H9 (cell line): ENCODE measurements around the gene MPV17L2. TPM values are rescaled to one million over a fixed set of nuclear protein-coding genes. Genes with fewer than 3 reads are reported as not detected.

ENCODE experiments used
- DNase-seq: peaks from one replicate; pipeline ENCODE4 v3.0.0-alpha.2; 2017
- H2AFZ ChIP-seq: one replicate; pipeline ENCODE4 v1.6.1; 2013; ENCODE audit warnings: mild to moderate bottlenecking, low read length, control low read depth, moderate library complexity
- H2AK5ac ChIP-seq: 2 replicates; pipeline ENCODE4 v1.6.1; 2013; ENCODE audit warnings: low read length, control low read depth, mixed read lengths; ENCODE audit not compliant: insufficient read length
- H2BK120ac ChIP-seq: one replicate; pipeline ENCODE4 v1.6.1; 2013; ENCODE audit warnings: low read depth, mild to moderate bottlenecking, low read length, control low read depth, inconsistent platforms; ENCODE audit not compliant: poor library complexity, severe bottlenecking
- H2BK12ac ChIP-seq: 2 replicates; pipeline ENCODE4 v1.6.1; 2013; ENCODE audit warnings: low read length, control low read depth, mixed read lengths, low read depth; ENCODE audit not compliant: insufficient read length
- H2BK15ac ChIP-seq: 2 replicates; pipeline ENCODE4 v1.6.1; 2013; ENCODE audit warnings: low read depth, low read length, control low read depth
- H2BK20ac ChIP-seq: one replicate; pipeline ENCODE4 v1.6.1; 2013; ENCODE audit warnings: low read depth, mild to moderate bottlenecking, low read length, control low read depth, inconsistent platforms; ENCODE audit not compliant: poor library complexity, severe bottlenecking
- H2BK5ac ChIP-seq: 2 replicates; pipeline ENCODE4 v1.6.1; 2013; ENCODE audit warnings: low read length, control low read depth, mixed read lengths; ENCODE audit not compliant: insufficient read length
- H3K14ac ChIP-seq: 2 replicates; pipeline ENCODE4 v1.6.1; 2013; ENCODE audit warnings: low read length, control low read depth; ENCODE audit not compliant: insufficient read depth
- H3K18ac ChIP-seq: 2 replicates; pipeline ENCODE4 v1.6.1; 2013; ENCODE audit warnings: low read depth, mild to moderate bottlenecking, mixed read lengths, low read length, control low read depth; ENCODE audit not compliant: insufficient read length
- H3K23ac ChIP-seq: 2 replicates; pipeline ENCODE4 v1.6.1; 2013; ENCODE audit warnings: low read length, control low read depth, mixed read lengths, low read depth; ENCODE audit not compliant: insufficient read length
- H3K23me2 ChIP-seq: 2 replicates; pipeline ENCODE4 v1.6.1; 2013; ENCODE audit warnings: low read depth, mild to moderate bottlenecking, mixed read lengths, low read length, control low read depth; ENCODE audit not compliant: insufficient read length, poor library complexity, severe bottlenecking
- H3K27ac ChIP-seq: 2 replicates; pipeline ENCODE4 v1.5.1; 2013; ENCODE audit warnings: low read length, control low read depth, mixed read lengths, low read depth; ENCODE audit not compliant: insufficient read length
- H3K27me3 ChIP-seq: 2 replicates; pipeline ENCODE4 v1.6.1; 2013; ENCODE audit warnings: low read length, control low read depth, inconsistent platforms; ENCODE audit not compliant: insufficient read depth
- H3K4ac ChIP-seq: 2 replicates; pipeline ENCODE4 v1.6.1; 2013; ENCODE audit warnings: low read depth, mild to moderate bottlenecking, control low read depth, inconsistent platforms, low read length, moderate library complexity
- H3K4me1 ChIP-seq: 2 replicates; pipeline ENCODE4 v1.6.1; 2013; ENCODE audit warnings: low read length, control low read depth, inconsistent platforms; ENCODE audit not compliant: insufficient read depth
- H3K4me2 ChIP-seq: 2 replicates; pipeline ENCODE4 v1.6.1; 2013; ENCODE audit warnings: low read length, control low read depth, mixed read lengths; ENCODE audit not compliant: insufficient read length, insufficient read depth
- H3K56ac ChIP-seq: 2 replicates; pipeline ENCODE4 v1.6.1; 2013; ENCODE audit warnings: low read depth, mild to moderate bottlenecking, mixed read lengths, low read length, control low read depth; ENCODE audit not compliant: insufficient read length
- H3K79me1 ChIP-seq: 2 replicates; pipeline ENCODE4 v1.6.1; 2013; ENCODE audit warnings: low read depth, mild to moderate bottlenecking, moderate library complexity, low read length, control low read depth, inconsistent platforms; ENCODE audit not compliant: insufficient read depth, poor library complexity, severe bottlenecking
- H3K79me2 ChIP-seq: 2 replicates; pipeline ENCODE4 v1.6.1; 2013; ENCODE audit warnings: low read length, control low read depth, inconsistent platforms; ENCODE audit not compliant: insufficient read depth
- H3K9ac ChIP-seq: 2 replicates; pipeline ENCODE4 v1.6.1; 2013; ENCODE audit warnings: low read length, control low read depth, mixed read lengths; ENCODE audit not compliant: insufficient read length; ENCODE audit errors: extremely low read depth
- H3K9me3 ChIP-seq: one replicate; pipeline ENCODE4 v1.6.1; 2013; ENCODE audit warnings: low read depth, low read length, inconsistent platforms; ENCODE audit not compliant: control insufficient read depth
- H3T11ph ChIP-seq: one replicate; pipeline ENCODE4 v1.6.1; 2013; ENCODE audit warnings: mild to moderate bottlenecking, low read length, control low read depth, inconsistent platforms
- H4K20me1 ChIP-seq: one replicate; pipeline ENCODE4 v1.6.1; 2013; ENCODE audit not compliant: control insufficient read depth, insufficient read length, insufficient read depth
- H4K5ac ChIP-seq: 2 replicates; pipeline ENCODE4 v1.6.1; 2013; ENCODE audit warnings: low read depth, mild to moderate bottlenecking, mixed read lengths, low read length, control low read depth; ENCODE audit not compliant: insufficient read length
- H4K8ac ChIP-seq: replicated peaks from 2 replicates; pipeline ENCODE4 v1.6.1; 2013; ENCODE audit warnings: low read length, control low read depth, mixed read lengths, low read depth; ENCODE audit not compliant: insufficient read length
- H4K91ac ChIP-seq: 2 replicates; pipeline ENCODE4 v1.6.1; 2013; ENCODE audit warnings: low read depth, mild to moderate bottlenecking, moderate library complexity, mixed read lengths, low read length, control low read depth; ENCODE audit not compliant: insufficient read length
- H3K27ac Mint-ChIP-seq, 3 experiments: 2 replicates in 2 of 3; 3 replicates in 1 of 3; pipeline ENCODE4 v1.8.0; 2020 to 2021; ENCODE audit warnings: mixed read lengths in 3 of 3, mild to moderate bottlenecking in 1 of 3, moderate library complexity in 1 of 3
- H3K27me3 Mint-ChIP-seq: 2 replicates; pipeline ENCODE4 v1.8.0; 2021; ENCODE audit warnings: low read depth, mild to moderate bottlenecking, moderate library complexity, mixed read lengths
- H3K36me3 Mint-ChIP-seq, 3 experiments: 2 replicates in 2 of 3; 3 replicates in 1 of 3; pipeline ENCODE4 v1.8.0; 2020 to 2021; ENCODE audit warnings: low read depth in 3 of 3, mixed read lengths in 3 of 3; ENCODE audit not compliant: insufficient read depth in 1 of 3
- H3K4me1 Mint-ChIP-seq, 2 experiments: 2 replicates each; pipeline ENCODE4 v1.8.0; 2020; ENCODE audit warnings: mixed read lengths in 2 of 2
- H3K4me3 Mint-ChIP-seq, 2 experiments: 2 replicates in 1 of 2; 3 replicates in 1 of 2; pipeline ENCODE4 v1.8.0; 2020 to 2021; ENCODE audit warnings: mild to moderate bottlenecking in 2 of 2, mixed read lengths in 2 of 2, moderate library complexity in 1 of 2
- H3K9me3 Mint-ChIP-seq, 2 experiments: 2 replicates in 1 of 2; 3 replicates in 1 of 2; pipeline ENCODE4 v1.8.0; 2020; ENCODE audit warnings: mild to moderate bottlenecking in 2 of 2, mixed read lengths in 2 of 2, moderate library complexity in 1 of 2
- CTCF ChIP-seq: fragments of 200-600 bp; sonication (generic); conservative IDR thresholded peaks from 3 replicates; pipeline ENCODE4 v1.8.0; 2021; ENCODE audit warnings: antibody characterized with exemption, mild to moderate bottlenecking
- WGBS: extraction: QIAGEN DNeasy Blood & Tissue Kit; methylation state at CpG from one replicate; pipeline ENCODE4 v1.1.7; 2013; ENCODE audit warnings: missing lambda C conversion rate, low lambda C conversion rate, mixed read lengths; ENCODE audit not compliant: insufficient read length; ENCODE audit errors: extremely low coverage; 5-methylcytosine and 5-hydroxymethylcytosine counted together
- total RNA-seq: library from RNA; stranded (reverse); gene quantifications from 2 replicates; pipeline ENCODE4 v1.2.1, GENCODE V29; 2021

MPV17L2 gene
- total RNA-seq, 1 experiment from 2014 or later: 26.4 TPM

DNA sequence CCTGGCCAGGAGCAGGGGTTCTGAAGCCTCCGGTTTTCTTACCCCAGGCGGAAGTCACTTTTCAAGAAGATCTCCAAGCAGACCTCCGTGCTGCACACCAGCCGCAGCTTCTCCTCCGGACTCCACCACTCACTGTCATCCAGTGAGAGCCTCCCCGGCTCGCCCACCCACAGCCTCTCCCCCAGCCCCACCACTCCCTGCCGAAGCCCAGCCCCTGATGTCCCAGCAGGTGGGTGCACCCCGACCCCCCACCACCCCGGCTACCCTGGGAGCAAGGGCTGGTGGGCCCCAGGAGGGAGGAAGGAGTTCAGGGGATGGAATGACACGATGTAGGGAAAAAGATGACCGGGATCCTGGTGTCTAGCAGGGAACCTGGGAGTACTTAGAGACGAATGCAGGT lies 45.6 kb upstream of the MPV17L2 start:
- no peaks in the 10 kb centered on the region for H3K79me2 ChIP-seq
- H3K4ac ChIP-seq: no peak overlapping the region
- H2BK120ac ChIP-seq: no peak overlapping the region
- H3K23ac ChIP-seq: no peak overlapping the region
- TF ChIP-seq CTCF: no peak
- Mint-ChIP-seq H3K36me3 (peaks cover 19 to 35% (median 30%) of the 10 kb centered on the region in 3 experiments; a peak in 6 of 7 replicates), H3K4me1 (peaks cover 2 to 13% of the 10 kb centered on the region in 2 experiments), H3K27me3 (no peaks in the 10 kb centered on the region; the same call in 1 of the 2 replicates), H3K27ac (no peak overlapping the region; a peak in 1 of 7 replicates), H3K4me3 (no peak overlapping the region), H3K9me3 (no peaks in the 10 kb centered on the region)
- no peaks in the 10 kb centered on the region for H3K79me1 ChIP-seq
- no CpG with 5 or more reads among the region's 13 CpGs for WGBS
- no peak for DNase-seq
- no peak overlapping the region for H3K56ac ChIP-seq
- H2BK20ac ChIP-seq: no peak overlapping the region
- H3K9me3 ChIP-seq: no peaks in the 10 kb centered on the region
- H3K23me2 ChIP-seq: peaks cover under 1% of the 10 kb centered on the region
- H2BK12ac ChIP-seq: no peak overlapping the region
- H4K20me1 ChIP-seq: no peaks in the 10 kb centered on the region
- H4K8ac ChIP-seq: no peak overlapping the region
- no peak overlapping the region for H4K5ac ChIP-seq
- no peaks in the 10 kb centered on the region for H3K27me3 ChIP-seq
- H3K14ac ChIP-seq: no peak overlapping the region
- H3T11ph ChIP-seq: no peak overlapping the region
- no peak overlapping the region for H2BK15ac ChIP-seq
- no peak overlapping the region for H4K91ac ChIP-seq
- no peak overlapping the region for H2BK5ac ChIP-seq
- H2AK5ac ChIP-seq: no peak overlapping the region
- no peak overlapping the region for H3K9ac ChIP-seq
- no peak overlapping the region for H2AFZ ChIP-seq
- no peak overlapping the region for H3K4me2 ChIP-seq
- no peaks in the 10 kb centered on the region for H3K4me1 ChIP-seq
- H3K27ac ChIP-seq: no peak overlapping the region
- H3K18ac ChIP-seq: no peak overlapping the region
